ENCODE results near the gene ZNF649.
"Not testable (repeated sequence)": the region's sequence is repeated elsewhere in the genome, so short reads cannot be mapped to it uniquely, and the experiment has no call there.

The ZNF649 gene

DNA sequence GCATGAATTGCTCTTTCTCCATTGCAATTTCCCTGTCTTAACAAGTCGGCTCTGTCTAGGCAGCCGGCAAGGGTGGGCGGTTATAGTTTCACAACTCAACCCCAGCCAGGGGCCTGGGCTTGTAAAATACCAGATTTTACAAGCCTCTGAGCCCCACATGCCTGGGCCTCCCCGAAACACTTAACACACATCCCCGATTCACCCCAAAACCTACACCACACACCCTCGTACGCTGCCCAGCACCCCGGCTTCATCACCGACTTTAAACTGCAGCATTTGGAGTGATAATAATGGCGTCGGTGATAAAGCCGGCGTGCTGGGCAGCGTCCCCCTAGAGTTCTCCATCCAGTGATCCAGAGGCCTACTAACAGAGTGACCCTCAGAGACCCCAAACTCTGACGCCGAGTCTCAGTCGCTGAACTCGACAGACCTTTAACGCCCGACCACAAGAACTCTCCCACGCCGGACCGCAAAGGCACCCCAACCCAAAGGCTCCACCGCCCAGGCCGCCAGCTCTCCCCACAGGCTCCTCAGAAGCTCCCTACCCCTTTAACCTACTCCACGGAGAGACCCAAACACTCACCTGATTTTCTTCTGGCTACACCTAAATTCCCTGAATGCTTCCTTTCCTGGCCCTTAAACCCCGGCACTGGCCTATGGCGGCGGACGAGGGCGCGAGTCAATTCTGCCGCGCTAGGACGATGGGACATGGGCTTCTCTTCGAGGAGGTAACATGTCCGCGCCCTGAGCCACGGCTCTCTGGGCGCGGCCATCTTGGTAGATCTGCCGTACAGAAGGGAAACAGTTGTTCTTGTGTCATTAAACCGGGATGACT is at the start of gene ZNF649:
Gene ZNF649, minus strand, starts transcription at position 687 of the 835 bp plus-strand sequence. CDS start 4,910 bp downstream, outside the sequence.
- in situ Hi-C loops (cut with MboI; ENCODE audit: low sequenced_read_pairs), result no loop called here

DNA sequence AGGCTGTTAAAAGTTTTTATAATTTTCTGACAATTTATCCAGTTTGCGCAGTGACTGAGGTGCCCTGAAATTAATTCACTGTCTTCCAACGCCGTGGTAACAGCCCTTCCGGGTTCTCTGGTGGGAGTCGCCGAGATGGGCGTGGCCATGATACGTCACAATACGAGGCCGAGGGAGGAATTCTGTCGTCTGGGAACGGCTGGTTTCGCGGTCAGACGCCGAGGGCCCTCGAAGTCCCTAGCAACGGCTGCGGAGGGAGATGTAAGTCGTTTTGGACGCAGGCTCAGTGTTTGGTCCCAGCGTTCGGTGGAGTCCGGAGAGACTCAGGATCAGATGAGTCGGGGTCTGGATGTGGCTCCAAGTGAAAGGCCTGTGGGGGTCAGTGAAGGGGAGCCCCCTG is 44.2 kb upstream of the ZNF649 start:
- in situ Hi-C loops (cut with MboI; ENCODE audit: low sequenced_read_pairs), result no loop called here

DNA sequence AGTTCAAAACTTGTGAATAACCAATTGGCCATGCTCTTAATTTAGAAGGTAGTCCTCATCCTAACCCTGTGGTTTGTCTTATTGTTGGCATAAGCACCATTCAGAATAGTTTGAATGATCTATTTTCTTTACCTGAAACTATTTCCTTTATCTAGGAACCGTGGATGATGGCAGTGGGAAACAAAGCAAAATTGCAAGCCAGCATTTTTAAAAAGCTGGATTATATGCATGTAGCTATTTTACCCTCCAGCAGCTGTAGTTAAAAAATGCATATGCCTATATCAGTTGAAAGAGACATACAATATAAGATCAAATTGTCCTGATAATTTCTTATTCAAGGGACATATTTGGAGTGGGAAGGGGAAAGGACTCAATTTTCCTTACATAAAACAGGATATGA is 41.8 kb upstream of the ZNF649 start:
- in situ Hi-C loops (cut with MboI; ENCODE audit: low sequenced_read_pairs), result no loop called here

DNA sequence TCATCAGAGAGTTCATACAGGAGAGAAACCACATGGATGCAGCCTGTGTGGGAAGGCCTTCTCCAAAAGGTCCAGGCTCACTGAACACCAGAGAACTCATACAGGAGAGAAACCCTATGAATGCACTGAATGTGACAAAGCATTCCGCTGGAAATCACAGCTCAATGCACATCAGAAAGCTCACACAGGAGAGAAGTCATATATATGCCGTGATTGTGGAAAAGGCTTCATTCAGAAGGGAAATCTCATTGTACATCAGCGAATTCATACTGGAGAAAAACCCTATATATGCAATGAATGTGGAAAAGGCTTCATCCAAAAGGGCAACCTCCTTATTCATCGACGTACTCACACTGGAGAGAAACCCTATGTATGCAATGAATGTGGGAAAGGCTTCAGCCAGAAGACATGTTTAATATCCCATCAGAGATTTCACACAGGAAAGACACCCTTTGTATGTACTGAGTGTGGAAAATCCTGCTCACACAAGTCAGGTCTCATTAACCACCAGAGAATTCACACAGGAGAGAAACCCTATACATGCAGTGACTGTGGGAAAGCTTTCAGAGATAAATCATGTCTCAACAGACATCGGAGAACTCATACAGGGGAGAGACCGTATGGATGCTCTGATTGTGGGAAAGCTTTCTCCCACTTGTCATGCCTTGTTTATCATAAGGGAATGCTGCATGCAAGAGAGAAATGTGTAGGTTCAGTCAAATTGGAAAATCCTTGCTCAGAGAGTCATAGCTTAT is 40.2 kb upstream of the ZNF649 start:
- in situ Hi-C loops (cut with MboI; ENCODE audit: low sequenced_read_pairs), result no loop called here

DNA sequence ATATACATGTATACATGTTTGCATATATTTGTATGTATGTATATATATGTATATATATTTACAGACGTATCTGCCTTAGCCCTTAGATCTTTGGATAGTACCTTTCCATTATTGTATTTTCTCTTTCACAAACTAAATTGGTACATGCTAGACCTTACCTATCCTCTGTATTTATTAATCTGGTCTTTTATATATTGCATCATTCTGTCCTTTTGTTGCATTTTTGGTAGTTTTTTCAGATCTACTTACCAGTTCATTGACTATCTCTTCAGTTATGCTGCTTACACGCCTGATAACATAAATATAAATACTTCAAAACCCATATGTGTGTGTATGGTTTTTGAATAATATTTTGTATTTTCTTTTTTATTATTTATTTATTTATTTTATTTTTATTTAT is 34.1 kb upstream of the ZNF649 start:
- in situ Hi-C loops (cut with MboI; ENCODE audit: low sequenced_read_pairs), result no loop called here

DNA sequence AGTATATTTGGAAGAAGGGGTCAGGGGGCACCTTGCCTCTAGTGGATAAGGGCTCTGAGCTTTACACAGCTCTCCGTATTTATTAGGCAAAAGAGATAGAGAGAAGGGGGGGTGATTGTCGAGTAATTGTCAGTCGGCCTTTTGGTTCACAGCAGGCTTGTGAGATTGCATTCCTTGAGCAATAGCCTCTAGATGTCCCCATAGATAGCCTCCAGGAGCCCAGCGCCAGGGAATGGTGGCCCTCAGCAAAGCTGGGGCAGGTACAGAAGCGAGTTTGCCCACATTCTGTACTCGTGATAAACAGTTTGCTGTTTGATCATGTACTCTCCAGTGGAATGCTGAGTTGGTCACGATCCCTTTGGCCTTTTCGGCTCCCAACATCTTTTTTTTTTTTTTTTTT is 27.1 kb upstream of the ZNF649 start:
- in situ Hi-C loops (cut with MboI; ENCODE audit: low sequenced_read_pairs), result no loop called here

DNA sequence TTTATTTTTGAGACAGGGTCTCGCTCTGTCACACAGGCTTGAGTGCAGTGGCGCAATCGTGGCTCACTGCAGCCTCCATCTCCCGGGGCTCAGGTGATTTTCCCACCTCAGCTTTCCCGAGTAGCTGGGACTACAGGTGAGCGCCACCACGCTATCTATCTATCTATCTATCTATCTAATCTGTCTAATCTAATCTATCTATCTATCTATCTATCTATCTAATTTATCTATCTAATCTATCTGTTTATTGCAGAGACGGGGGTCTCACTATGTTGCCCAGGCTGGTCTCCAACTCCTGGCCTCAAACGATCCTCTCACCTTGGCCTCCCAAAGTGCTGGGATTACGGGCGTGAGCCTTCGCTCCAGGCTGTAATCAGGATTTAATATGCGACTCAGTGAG is 23.0 kb upstream of the ZNF649 start:
- in situ Hi-C loops (cut with MboI; ENCODE audit: low sequenced_read_pairs), result no loop called here

DNA sequence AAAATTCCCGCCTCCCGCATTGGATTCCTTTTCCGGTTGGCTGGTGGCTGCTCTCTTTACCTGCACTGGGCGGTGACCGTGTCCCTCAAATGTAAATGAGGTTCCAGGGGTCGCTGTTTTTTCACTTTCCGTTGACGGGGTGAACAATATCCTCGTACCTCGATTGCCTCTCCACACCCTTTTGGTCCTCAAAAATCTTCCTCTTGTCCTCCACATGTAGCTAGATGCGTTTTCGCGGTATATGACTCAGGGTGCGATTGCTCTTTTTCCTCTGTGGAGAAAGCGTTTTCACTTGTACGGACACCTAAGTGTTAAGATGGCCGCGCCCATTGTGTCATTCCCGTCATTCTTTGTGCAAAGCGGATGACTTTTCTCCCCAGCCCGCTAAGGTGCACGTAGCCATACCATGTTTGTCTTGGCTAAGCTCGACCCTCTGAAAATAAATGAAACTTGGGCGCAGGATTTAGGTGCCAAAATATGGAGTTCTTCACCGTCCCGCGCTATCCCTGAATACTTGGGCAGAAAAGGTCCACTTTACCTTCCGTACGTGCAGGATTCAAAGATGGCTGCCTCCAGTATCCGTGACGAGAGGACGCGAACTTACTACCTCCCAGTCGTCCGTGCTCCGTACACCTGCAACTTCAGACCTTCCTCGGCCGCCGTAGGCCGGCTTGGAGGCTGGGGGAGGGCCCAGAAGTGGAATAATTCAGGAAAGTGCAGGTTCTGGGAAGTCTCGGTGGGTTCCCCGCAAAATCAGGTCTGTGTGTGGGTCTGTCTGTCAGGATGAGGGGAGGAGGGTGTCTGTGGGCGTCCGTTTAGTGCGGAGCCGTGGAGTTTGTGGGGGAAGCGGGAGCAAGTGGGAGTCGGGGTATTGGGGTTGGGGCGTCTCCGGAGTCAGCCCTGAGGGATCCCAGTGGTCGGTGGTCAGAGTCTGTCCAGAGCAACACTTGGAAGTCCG is 22.2 kb upstream of the ZNF649 start, which contains the start of gene ZNF613:
Gene ZNF613, plus strand, starts transcription at position 689 of the 958 bp plus-strand sequence. CDS start 8,749 bp downstream, outside the sequence.
- in situ Hi-C loops (cut with MboI; ENCODE audit: low sequenced_read_pairs), result no loop called here

DNA sequence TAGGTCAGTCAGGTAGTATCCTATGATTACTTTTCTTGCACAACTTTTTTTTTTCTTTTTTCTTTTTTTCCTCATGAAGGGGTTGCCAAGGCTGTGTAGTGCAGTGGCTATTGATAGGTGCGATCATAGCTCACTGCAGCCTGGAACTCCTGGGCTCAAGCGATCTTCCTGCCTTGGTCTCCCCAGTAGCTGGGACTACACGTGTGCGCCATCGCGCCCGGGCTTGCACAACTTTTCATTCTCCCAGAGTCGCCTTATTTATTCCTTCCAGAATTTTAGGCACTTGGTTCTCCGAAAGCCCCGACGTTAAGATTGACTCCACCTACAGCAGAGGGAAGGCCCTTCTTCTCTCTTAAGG is 21.6 kb upstream of the ZNF649 start:
- in situ Hi-C loops (cut with MboI; ENCODE audit: low sequenced_read_pairs), result no loop called here

DNA sequence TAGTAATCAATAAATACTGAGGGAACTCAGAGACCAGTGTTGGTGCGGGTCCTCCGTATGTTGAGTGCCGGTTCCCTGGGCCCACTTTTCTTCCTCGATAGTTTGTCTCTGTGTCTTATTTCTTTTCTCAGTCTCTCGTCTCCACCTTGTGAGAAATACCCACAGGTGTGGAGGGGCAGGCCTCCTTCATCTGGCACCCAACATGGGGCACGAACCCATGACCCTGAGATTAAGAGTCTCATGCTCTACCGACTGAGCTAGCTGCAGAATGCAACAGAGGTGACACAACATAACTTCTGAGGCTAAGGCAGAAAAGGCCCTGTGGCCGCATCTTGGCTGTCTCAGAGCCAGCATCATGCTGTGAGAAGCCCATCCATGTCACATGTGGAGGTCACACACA is 17.1 kb upstream of the ZNF649 start:
- in situ Hi-C loops (cut with MboI; ENCODE audit: low sequenced_read_pairs), result no loop called here

DNA sequence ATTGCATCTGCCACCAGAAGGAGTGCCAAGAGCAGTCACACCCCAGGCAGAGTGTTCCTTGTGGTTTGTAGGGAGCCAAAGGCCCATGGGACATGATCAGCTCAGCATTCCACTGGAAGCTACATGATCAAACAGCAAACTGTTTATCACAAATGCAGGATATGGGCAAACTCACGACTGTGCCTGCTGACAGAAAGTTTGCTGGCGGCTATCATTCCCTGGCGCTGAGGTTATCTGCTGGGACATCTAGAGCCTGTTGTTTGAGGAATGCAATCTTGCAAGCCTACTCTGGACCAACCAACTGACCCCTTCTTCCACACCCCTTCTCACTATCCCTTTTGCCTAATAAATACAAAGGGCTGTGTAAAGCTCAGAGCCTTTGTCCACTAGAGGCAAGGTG is 14.8 kb upstream of the ZNF649 start:
- in situ Hi-C loops (cut with MboI; ENCODE audit: low sequenced_read_pairs), result no loop called here

DNA sequence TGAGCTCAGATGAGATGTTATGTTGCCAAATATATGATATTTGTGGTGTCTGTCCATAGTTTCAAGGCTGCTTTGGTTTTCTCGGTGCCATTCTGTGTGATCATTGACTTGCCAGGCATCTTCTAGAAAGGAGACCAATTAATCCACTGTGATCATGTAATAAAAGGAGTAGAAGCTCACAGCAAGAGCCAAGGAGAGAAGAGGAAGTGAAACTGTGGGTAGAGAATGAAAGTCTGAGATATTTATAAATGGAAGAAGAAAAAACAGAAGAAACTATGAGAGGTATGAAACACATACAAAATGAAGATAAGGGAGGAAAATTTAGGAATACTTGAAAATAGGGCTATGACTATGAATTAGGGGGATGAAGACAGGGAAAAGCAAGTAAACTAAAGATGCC is 11.3 kb upstream of the ZNF649 start:
- in situ Hi-C loops (cut with MboI; ENCODE audit: low sequenced_read_pairs), result no loop called here

DNA sequence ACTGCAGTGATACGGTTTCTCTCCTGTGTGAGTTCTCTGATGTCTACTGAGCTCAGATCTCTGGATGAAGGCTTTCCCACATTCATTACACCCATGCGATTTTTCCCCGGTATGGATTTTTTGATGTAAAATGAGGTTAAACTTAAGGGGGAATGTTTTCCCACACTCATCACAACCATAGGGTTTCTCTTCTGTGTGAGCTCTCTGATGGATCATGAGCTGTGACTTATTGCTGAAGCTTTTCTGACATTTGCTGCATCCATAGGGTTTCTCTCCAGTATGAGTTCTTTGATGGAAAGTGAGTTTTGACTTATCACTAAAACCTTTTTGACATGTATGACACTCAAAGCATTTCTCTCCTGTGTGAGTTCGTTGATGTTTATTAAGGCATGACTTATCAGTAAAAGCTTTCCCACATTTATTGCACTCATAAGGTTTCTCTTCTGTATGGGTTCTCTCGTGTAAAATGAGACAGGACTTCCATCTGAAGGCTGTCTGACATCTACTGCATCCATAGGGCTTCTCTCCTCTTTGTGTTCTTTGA is 10.6 kb upstream of the ZNF649 start:
- in situ Hi-C loops (cut with MboI; ENCODE audit: low sequenced_read_pairs), result no loop called here

DNA sequence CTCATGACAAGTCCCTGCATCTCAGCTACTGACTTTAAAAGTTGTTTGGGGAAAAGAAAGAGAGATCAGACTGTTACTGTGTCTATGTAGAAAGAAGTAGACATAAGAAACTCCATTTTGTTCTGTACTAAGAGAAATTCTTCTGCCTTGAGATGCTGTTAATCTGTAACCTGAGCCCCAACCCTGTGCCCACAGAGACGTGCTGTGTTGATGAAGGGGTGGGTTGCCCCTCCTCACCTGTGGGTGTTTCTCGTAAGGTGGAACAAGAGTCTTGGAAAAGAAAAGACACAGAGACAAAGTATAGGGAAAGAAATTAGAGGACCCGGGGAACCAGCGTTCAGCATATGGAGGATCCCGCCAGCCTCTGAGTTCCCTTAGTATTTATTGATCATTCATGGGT is 3.2 kb upstream of the ZNF649 start:
- in situ Hi-C loops (cut with MboI; ENCODE audit: low sequenced_read_pairs), result not testable (repeated sequence)

DNA sequence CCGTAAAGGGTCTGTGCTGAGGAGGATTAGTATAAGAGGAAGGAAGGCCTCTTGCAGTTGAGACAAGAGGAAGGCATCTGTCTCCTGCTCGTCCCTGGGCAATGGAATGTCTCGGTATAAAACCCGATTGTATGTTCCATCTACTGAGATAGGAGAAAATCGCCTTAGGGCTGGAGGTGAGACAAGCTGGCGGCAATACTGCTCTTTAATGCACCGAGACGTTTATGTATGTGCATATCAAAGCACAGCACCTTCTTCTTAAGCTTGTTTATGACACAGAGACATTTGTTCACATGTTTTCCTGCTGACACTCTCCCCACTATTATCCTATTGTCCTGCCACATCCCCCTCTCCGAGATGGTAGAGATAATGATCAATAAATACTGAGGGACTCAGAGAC is 1.3 kb upstream of the ZNF649 start:
- in situ Hi-C loops (cut with MboI; ENCODE audit: low sequenced_read_pairs), result not testable (repeated sequence)

DNA sequence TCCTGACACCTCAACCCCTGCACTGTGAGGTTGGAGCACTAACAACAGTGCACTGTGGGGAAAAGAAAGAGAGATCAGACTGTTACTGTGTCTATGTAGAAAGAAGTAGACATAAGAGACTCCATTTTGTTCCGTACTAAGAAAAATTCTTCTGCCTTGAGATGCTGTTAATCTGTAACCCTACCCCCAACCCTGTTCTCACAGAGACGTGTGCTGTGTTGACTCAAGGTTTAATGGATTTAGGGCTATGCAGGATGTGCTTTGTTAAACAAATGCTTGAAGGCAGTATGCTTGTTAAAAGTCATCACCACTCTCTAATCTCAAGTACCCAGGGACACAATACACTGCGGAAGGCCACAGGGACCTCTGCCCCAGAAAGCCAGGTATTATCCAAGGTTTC is 822 bp upstream of the ZNF649 start:
- in situ Hi-C loops (cut with MboI; ENCODE audit: low sequenced_read_pairs), result not testable (repeated sequence)

DNA sequence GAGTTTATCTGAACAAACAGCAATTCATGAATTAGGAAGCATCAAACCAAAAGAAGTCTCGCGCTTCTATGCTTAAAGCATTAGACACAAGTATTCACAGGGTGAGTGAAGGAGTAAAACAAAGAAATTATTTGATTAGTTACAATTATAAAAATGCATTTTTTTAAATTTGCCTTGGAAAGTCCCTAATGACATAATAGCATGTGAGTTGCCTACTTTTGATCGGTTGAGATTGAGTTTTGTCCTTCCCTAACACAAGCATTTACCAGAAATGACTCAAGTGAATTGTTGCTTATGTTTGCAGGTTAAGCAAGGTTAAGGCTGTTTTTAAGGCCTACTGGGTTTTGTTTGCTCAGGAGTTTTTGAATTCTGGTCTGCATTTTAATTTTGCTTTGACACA is 389 bp upstream of the ZNF649 start:
- in situ Hi-C loops (cut with MboI; ENCODE audit: low sequenced_read_pairs), result no loop called here

DNA sequence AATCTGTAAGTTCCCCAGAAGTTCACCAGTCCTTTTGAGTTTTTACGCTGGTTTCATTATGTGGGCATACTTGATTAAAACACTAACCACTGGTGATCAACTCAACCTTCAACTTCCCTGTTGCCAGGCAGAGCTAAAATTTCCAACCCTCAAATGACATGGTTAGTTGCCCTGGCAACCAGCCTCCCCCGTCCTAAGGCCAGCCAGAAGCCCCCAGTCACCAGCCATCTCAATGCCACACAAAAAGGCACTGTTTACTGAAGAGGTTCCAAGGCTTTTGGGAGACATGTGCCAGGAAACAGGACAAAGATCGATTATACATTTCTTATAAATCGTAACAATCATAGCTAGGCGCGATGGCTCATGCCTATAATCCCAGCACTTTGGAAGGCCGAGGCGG is 1.6 kb downstream of the ZNF649 start:
- in situ Hi-C loops (cut with MboI; ENCODE audit: low sequenced_read_pairs), result no loop called here

DNA sequence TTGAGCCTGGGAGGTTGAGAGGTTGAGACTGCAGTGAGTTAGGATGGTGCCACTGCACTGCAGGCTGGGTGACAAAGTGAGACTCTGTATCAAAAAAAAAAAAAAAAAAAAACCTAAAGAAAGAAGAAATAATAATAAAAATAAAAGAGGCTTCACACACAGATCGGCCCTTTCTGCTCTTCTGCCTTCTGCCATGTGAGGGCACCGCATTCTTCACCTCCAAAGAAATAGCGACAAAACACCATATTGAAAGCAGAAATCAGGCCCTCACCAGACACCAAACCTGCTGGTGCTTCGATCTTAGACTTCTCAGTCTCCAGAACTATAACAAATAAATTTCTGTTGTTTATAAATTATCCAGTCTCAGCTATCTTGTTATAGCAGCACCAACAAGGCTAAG is 3.0 kb downstream of the ZNF649 start:
- in situ Hi-C loops (cut with MboI; ENCODE audit: low sequenced_read_pairs), result no loop called here

DNA sequence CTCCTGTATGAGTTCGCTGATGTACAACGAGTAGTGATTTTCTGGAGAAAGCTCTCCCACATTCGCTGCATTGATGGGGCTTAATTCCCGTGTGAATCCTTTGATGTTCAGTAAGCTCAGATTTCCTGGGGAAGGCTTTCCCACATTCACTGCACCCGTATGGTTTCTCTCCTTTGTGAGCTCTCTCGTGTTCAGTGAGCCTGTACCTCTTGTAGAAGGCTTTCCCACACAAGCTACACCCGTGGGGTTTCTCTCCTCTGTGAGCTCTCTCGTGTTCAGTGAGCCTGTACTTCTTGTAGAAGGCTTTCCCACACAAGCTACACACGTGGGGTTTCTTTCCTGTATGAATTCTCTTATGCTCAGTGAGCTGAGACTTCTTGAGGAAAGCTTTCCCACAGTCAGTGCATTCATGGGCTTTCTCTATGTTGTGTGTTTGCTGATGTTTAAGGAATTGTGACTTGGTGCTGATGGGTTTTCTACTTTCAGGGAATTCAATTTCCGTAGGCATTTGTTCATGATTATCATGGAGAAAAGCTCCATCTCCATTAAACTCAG is 13.5 kb downstream of the ZNF649 start:
- in situ Hi-C loops (cut with MboI; ENCODE audit: low sequenced_read_pairs), result no loop called here

DNA sequence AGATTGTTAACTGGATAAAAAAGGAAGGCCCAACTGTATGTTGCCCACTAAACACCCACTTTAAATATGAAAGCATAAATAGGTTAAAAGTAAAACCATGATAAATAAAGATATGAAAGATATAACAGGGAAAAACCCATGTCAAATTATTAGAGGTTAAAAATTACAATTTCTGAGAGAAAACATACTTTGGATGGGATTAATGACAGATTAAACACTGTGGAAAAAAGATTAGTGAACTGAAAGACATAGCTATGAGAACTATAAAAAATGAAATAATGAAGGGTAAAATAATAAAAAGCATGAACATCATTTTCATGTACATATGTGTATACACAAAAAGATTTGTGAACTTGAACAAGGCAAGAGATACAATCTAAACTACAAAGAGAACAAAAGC is 14.9 kb downstream of the ZNF649 start:
- in situ Hi-C loops (cut with MboI; ENCODE audit: low sequenced_read_pairs), result no loop called here
